CD4-positive, alpha-beta memory T cell (primary cell): Measurements from ENCODE around the gene LMO7. TPM values are rescaled to one million over a fixed set of nuclear protein-coding genes. Genes with fewer than 3 reads are reported as not detected.

Experiments used
- CTCF ChIA-PET: fragments of 350-600 bp; sonication (Branson Sonifier 250); formaldehyde crosslinking; loops from one replicate; lab custom pipeline; 2021; ENCODE audit warnings: inconsistent platforms; ENCODE audit not compliant: partially characterized antibody; lab: Charles Lee
- POLR2A ChIA-PET: fragments of 350-600 bp; sonication (Branson Sonifier 250); formaldehyde crosslinking; loops from one replicate; lab custom pipeline; 2021; ENCODE audit not compliant: partially characterized antibody; lab: Charles Lee
- DNase-seq, 5 donors: peaks; one replicate each; pipeline versions ENCODE4 v3.0.0 to v3.0.0-alpha.2; 2020 to 2022; ENCODE audit warnings: mixed read lengths in 1 of 5
- H3K27ac ChIP-seq: one replicate; pipeline ENCODE4 v1.7.0; 2013; ENCODE audit warnings: low read depth, low read length
- H3K27me3 ChIP-seq: 2 replicates; pipeline ENCODE4 v1.7.0; 2013; ENCODE audit warnings: mild to moderate bottlenecking, low read length, moderate library complexity; ENCODE audit not compliant: insufficient read depth
- H3K36me3 ChIP-seq: 2 replicates; pipeline ENCODE4 v1.7.0; 2013; ENCODE audit warnings: mild to moderate bottlenecking, low read length, moderate library complexity; ENCODE audit not compliant: insufficient read depth
- H3K4me1 ChIP-seq: 2 replicates; pipeline ENCODE4 v1.7.0; 2013; ENCODE audit warnings: mild to moderate bottlenecking, low read length, moderate library complexity; ENCODE audit not compliant: insufficient read depth
- H3K4me3 ChIP-seq, 2 donors: one replicate each; pipeline ENCODE4 v1.7.0; 2013; ENCODE audit warnings: low read length in 2 of 2, mild to moderate bottlenecking in 1 of 2
- H3K9me3 ChIP-seq, 2 donors: one replicate each; pipeline ENCODE4 v1.7.0; 2013; ENCODE audit warnings: low read length in 2 of 2, control low read depth in 1 of 2; ENCODE audit not compliant: control insufficient read depth in 1 of 2
- H3K27ac Mint-ChIP-seq, 7 donors: one replicate each; pipeline ENCODE4 v1.8.0; 2020 to 2021; ENCODE audit warnings: mixed read lengths in 7 of 7, mild to moderate bottlenecking in 6 of 7, inconsistent platforms in 3 of 7, moderate library complexity in 3 of 7
- H3K27me3 Mint-ChIP-seq, 2 donors: one replicate each; pipeline ENCODE4 v1.8.0; 2020 to 2021; ENCODE audit warnings: mixed read lengths in 2 of 2
- H3K36me3 Mint-ChIP-seq, 2 donors: one replicate each; pipeline ENCODE4 v1.8.0; 2020 to 2021; ENCODE audit warnings: mixed read lengths in 2 of 2, inconsistent platforms in 1 of 2, mild to moderate bottlenecking in 1 of 2
- H3K4me1 Mint-ChIP-seq, 4 donors: one replicate each; pipeline ENCODE4 v1.8.0; 2020 to 2021; ENCODE audit warnings: mixed read lengths in 4 of 4, mild to moderate bottlenecking in 1 of 4
- H3K4me3 Mint-ChIP-seq, 8 donors: one replicate each; pipeline ENCODE4 v1.8.0; 2020 to 2021; ENCODE audit warnings: mixed read lengths in 8 of 8, mild to moderate bottlenecking in 7 of 8, moderate library complexity in 6 of 8, inconsistent platforms in 3 of 8
- H3K9me3 Mint-ChIP-seq, 8 donors: one replicate each; pipeline ENCODE4 v1.8.0; 2020 to 2021; ENCODE audit warnings: mixed read lengths in 8 of 8, mild to moderate bottlenecking in 5 of 8, inconsistent platforms in 3 of 8, moderate library complexity in 1 of 8
- intact Hi-C: fragments of 100-400 bp; cut with micrococcal nuclease; formaldehyde crosslinking; loops from one replicate; pipeline ENCODE4 v1.15.1; 2023
- polyA plus RNA-seq, 2 donors: library from polyadenylated mRNA; unstranded; fragments of 300-500 nt; fragmentation: Illumina TruSeq; gene quantifications; one replicate each; pipeline ENCODE4 v1.2.3, GENCODE V29; 2021
- total RNA-seq, 2 experiments: library from RNA; stranded (reverse); gene quantifications; one replicate each; pipeline ENCODE4 v1.2.3, GENCODE V29; 2021

The LMO7 gene
- total and polyA plus RNA-seq, 4 experiments from 2014 or later, result 5.4 to 29.4 (median 20.0) TPM

DNA sequence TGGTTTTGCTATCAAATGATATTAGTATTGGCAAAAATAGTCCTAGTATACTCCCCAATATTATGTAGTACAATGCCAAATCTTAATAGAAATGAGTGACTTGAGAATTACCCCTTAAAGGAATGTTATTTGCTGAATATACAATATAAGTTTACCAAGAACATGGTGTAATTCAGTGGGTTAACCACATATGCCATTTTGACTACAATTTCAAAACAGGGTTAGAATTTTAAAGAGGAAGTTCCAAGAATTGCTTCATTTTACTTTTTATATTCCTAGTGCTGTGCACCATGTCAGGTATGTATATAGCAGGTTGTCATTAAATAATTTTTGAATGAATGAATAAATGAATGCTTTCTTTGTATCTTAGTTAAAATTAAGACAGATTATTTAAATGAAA lies 66.3 kb downstream of the LMO7 start:
- intact Hi-C loops, result no loop called here
- Mint-ChIP-seq H3K4me1 (peaks cover 3 to 10% (median 6%) of the 10 kb centered on the region in 4 donors), H3K27me3 (no peaks in the 10 kb centered on the region), H3K36me3 (peaks cover 2 to 5% of the 10 kb centered on the region in 2 donors), H3K27ac (no peak overlapping the region), H3K9me3 (peaks cover 0 to 5% (median 1%) of the 10 kb centered on the region in 8 donors), H3K4me3 (no peak overlapping the region)
- H3K36me3 ChIP-seq, result no peaks in the 10 kb centered on the region
- no peak overlapping the region for H3K4me3 ChIP-seq
- DNase-seq, result no peak
- H3K27me3 ChIP-seq, result no peaks in the 10 kb centered on the region
- POLR2A ChIA-PET, result no interaction called here
- no peaks in the 10 kb centered on the region for H3K9me3 ChIP-seq
- CTCF ChIA-PET, result no interaction called here
- H3K27ac ChIP-seq, result no peak overlapping the region
- H3K4me1 ChIP-seq, result no peaks in the 10 kb centered on the region

DNA sequence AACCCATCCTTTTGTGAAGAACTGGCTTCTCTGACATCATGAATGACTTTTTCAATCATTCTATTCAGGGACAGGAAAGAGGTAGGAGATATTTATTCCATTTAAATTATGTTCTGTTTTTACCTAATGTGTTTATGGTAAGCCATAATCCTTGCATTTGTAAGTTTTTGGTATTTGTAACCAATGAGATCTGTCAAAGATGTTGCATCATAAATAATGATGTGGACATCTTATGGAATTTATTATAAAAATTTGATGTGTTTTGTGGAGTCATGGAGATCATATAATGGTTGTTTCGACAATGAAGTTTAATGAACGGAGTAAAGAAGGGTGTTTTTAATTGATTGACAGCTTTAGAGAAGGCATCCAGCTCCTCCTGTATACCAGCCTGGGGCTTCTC lies 67.6 kb downstream of the LMO7 start:
- no peak for DNase-seq
- CTCF ChIA-PET, result interaction anchor here (5.3 kb wide), 1 partner anchor 8 kb away, joined by 45 read pairs; no protein-coding TSS in a partner anchor
- Mint-ChIP-seq H3K36me3 (peaks cover 2 to 5% of the 10 kb centered on the region in 2 donors), H3K4me3 (no peak overlapping the region), H3K27me3 (no peaks in the 10 kb centered on the region), H3K4me1 (peaks cover 3 to 10% (median 6%) of the 10 kb centered on the region in 4 donors), H3K27ac (no peak overlapping the region), H3K9me3 (peaks cover 0 to 5% (median 1%) of the 10 kb centered on the region in 8 donors)
- no peaks in the 10 kb centered on the region for H3K36me3 ChIP-seq
- H3K4me1 ChIP-seq, result no peaks in the 10 kb centered on the region
- intact Hi-C loops, result no loop called here
- no peak overlapping the region for H3K4me3 ChIP-seq
- POLR2A ChIA-PET, result no interaction called here
- H3K27ac ChIP-seq, result no peak overlapping the region
- no peaks in the 10 kb centered on the region for H3K27me3 ChIP-seq
- H3K9me3 ChIP-seq, result peaks cover 0 to 3% of the 10 kb centered on the region in 2 donors

DNA sequence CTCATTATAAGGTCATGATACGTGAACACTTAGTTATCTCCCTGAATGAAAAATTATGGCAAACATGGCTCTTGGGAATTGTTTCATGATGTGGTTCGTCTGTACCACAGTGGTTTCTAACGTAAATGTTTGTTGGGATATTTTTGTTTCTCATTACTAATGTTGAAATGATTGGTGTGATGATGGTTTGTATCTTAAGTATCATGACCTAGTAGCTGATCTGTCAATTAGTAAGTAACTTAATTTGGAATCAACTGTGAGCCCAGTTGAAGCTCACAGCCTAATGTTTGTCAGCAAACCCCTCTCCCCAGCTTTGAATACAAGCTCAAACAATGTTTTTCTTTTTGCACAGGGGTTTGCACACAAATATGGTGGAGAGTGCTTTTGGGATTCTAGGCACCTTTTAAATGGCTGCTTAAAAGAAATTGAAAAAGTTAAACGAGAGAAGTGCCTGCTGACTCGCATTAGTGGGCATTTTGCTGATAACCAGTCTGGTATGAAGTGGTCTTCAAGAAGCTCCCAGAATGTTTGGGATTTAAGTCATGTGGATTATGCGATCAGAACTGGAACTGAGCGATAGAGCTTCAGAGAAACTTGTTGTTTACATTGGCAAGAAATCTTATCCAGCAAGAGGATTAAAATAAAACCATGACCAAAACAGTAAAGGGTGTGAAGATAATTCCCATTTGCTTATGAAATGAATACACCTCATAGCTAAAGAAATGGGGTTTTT lies 68.2 kb downstream of the LMO7 start:
- no peaks in the 10 kb centered on the region for H3K36me3 ChIP-seq
- no peak overlapping the region for H3K4me3 Mint-ChIP-seq
- peaks cover 3 to 10% (median 6%) of the 10 kb centered on the region in 4 donors for H3K4me1 Mint-ChIP-seq
- H3K9me3 Mint-ChIP-seq, result peaks cover 0 to 3% (median under 1%) of the 10 kb centered on the region in 8 donors
- intact Hi-C loops, result no loop called here
- no peak overlapping the region for H3K27ac ChIP-seq
- no peaks in the 10 kb centered on the region for H3K4me1 ChIP-seq
- no peaks in the 10 kb centered on the region for H3K27me3 ChIP-seq
- peak overlapping the region in 1 of 7 donors; percentile 37 for H3K27ac Mint-ChIP-seq
- DNase-seq, result no peak
- peaks cover 1 to 5% of the 10 kb centered on the region in 2 donors for H3K36me3 Mint-ChIP-seq
- no peak overlapping the region for H3K4me3 ChIP-seq
- CTCF ChIA-PET, result interaction anchor here (5.3 kb wide), 1 partner anchor 9 kb away, joined by 45 read pairs; no protein-coding TSS in a partner anchor
- POLR2A ChIA-PET, result no interaction called here
- H3K9me3 ChIP-seq, result peaks cover 0 to 3% of the 10 kb centered on the region in 2 donors
- no peaks in the 10 kb centered on the region for H3K27me3 Mint-ChIP-seq

DNA sequence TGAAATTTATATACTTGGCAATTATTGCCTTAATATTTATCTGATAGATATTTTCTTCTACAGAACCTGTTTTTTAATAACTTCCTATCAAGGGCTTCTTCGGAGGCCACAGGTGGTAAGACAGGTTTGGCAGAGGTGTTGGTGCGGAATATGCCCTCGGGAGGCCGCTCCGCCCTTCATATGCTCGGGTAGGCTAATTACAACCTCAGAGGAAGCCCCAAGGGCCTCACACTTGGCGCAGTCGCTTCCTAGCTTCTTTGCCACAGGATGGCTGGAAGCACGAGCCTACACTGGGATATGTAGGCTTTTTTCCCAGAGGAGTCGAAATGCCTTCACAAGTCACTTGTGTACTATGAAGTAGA lies 68.8 kb downstream of the LMO7 start:
- intact Hi-C loops, result no loop called here
- H3K4me3 Mint-ChIP-seq, result no peak overlapping the region
- no peaks in the 10 kb centered on the region for H3K27me3 ChIP-seq
- no peak overlapping the region for H3K27ac ChIP-seq
- H3K36me3 Mint-ChIP-seq, result peaks cover 0 to 5% of the 10 kb centered on the region in 2 donors
- DNase-seq, result no peak
- POLR2A ChIA-PET, result no interaction called here
- H3K27ac Mint-ChIP-seq, result peak overlapping the region in 2 of 7 donors; percentile 31 to 43
- no peaks in the 10 kb centered on the region for H3K27me3 Mint-ChIP-seq
- no peaks in the 10 kb centered on the region for H3K9me3 Mint-ChIP-seq
- no peaks in the 10 kb centered on the region for H3K4me1 ChIP-seq
- peaks cover 0 to 3% of the 10 kb centered on the region in 2 donors for H3K9me3 ChIP-seq
- CTCF ChIA-PET, result interaction anchor here (5.3 kb wide), 1 partner anchor 9 kb away, joined by 45 read pairs; no protein-coding TSS in a partner anchor
- H3K4me1 Mint-ChIP-seq, result peaks cover 3 to 10% (median 6%) of the 10 kb centered on the region in 4 donors
- no peaks in the 10 kb centered on the region for H3K36me3 ChIP-seq
- no peak overlapping the region for H3K4me3 ChIP-seq

DNA sequence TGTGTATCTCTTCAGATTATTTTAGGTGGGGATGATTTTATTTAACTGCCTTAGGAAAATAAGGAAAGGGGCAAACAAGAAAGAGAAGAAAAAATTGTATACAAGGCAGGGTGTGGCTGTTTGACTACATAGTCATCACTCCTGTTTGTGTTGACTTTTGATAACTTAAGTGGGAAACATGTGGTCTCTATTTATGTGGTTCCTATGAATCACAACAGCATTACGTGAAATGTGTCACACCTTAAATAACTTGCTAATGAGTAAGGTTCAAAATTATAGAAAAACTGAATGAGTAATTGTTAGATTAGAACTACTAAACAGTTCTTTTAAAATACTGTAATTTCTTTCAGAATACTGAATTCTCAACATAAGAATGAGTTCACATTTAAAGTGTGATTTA lies 69.3 kb downstream of the LMO7 start:
- intact Hi-C loops, result no loop called here
- DNase-seq, result peak in 1 of 5 donors; percentile 4
- peak overlapping the region in 2 of 7 donors; percentile 43 to 50 for H3K27ac Mint-ChIP-seq
- H3K4me3 Mint-ChIP-seq, result peak overlapping the region in 1 of 8 donors; percentile 11
- no peaks in the 10 kb centered on the region for H3K4me1 ChIP-seq
- ChIA-PET POLR2A (no interaction called here), CTCF (interaction anchor here (5.3 kb wide), 1 partner anchor 10 kb away, joined by 45 read pairs; no protein-coding TSS in a partner anchor)
- no peak overlapping the region for H3K4me3 ChIP-seq
- peaks cover 0 to 2% of the 10 kb centered on the region in 2 donors for H3K36me3 Mint-ChIP-seq
- peaks cover 0 to 3% of the 10 kb centered on the region in 2 donors for H3K9me3 ChIP-seq
- H3K4me1 Mint-ChIP-seq, result peaks cover 3 to 10% (median 6%) of the 10 kb centered on the region in 4 donors
- no peaks in the 10 kb centered on the region for H3K27me3 ChIP-seq
- peaks cover 0 to 2% (median 0%) of the 10 kb centered on the region in 8 donors for H3K9me3 Mint-ChIP-seq
- no peak overlapping the region for H3K27ac ChIP-seq
- H3K27me3 Mint-ChIP-seq, result no peaks in the 10 kb centered on the region
- H3K36me3 ChIP-seq, result no peaks in the 10 kb centered on the region

DNA sequence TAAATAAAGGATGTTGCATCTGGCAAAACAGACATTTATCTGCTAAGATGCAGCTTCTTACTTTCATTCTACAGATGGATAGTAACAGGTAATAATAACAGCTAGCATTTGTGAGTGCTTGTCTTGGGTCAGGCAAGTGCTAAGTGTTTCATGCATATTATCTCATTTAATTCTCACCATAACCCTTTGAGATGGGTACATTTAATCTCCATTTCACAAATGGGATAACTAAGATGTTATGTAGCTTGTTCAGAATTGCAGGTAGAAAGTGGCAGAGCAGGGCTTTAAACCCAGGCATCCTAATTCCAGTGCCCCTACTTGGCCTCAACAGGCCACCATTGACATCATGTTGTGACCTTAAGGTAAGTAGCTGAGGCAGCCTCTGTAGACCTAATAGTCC lies 69.8 kb downstream of the LMO7 start:
- H3K4me1 Mint-ChIP-seq, result peaks cover 3 to 10% (median 6%) of the 10 kb centered on the region in 4 donors
- intact Hi-C loops, result no loop called here
- Histone ChIP-seq H3K27me3 (no peaks in the 10 kb centered on the region), H3K4me3 (no peak overlapping the region), H3K4me1 (no peaks in the 10 kb centered on the region), H3K27ac (no peak overlapping the region), H3K36me3 (no peaks in the 10 kb centered on the region), H3K9me3 (peaks cover 0 to 3% of the 10 kb centered on the region in 2 donors)
- no peak overlapping the region for H3K4me3 Mint-ChIP-seq
- DNase-seq, result no peak
- no peak overlapping the region for H3K27ac Mint-ChIP-seq
- H3K9me3 Mint-ChIP-seq, result peaks cover 0 to 2% (median 0%) of the 10 kb centered on the region in 8 donors
- H3K36me3 Mint-ChIP-seq, result no peaks in the 10 kb centered on the region
- POLR2A ChIA-PET, result no interaction called here
- CTCF ChIA-PET, result interaction anchor here (5.3 kb wide), 1 partner anchor 10 kb away, joined by 45 read pairs; no protein-coding TSS in a partner anchor
- H3K27me3 Mint-ChIP-seq, result no peaks in the 10 kb centered on the region

DNA sequence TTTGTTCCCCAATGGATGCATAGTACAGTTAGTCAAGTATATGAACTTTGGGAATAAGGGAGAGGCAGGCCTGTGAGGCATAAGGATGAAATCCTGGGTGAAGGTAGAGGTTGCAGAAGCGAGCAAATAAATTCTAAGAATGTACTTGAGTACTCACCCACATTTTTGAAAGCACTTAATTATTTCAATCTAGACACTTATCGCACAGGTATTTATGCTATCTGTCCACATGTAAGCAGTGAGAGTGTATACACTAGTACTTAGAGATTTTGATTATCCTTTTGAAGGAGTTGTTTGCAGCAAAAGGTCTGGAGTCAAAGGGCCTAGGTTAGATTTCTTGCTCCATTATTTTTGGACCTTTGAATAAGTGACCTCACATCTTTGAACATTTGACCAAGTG lies 77.7 kb downstream of the LMO7 start:
- H3K4me1 Mint-ChIP-seq, result peaks cover 0 to 2% (median under 1%) of the 10 kb centered on the region in 4 donors
- H3K27ac Mint-ChIP-seq, result no peak overlapping the region
- Histone ChIP-seq H3K27me3 (no peaks in the 10 kb centered on the region), H3K9me3 (no peaks in the 10 kb centered on the region), H3K4me3 (no peak overlapping the region), H3K36me3 (no peaks in the 10 kb centered on the region), H3K27ac (no peak overlapping the region), H3K4me1 (no peaks in the 10 kb centered on the region)
- H3K9me3 Mint-ChIP-seq, result peaks cover 0 to 2% (median 0%) of the 10 kb centered on the region in 8 donors
- H3K4me3 Mint-ChIP-seq, result no peak overlapping the region
- DNase-seq, result no peak
- no peaks in the 10 kb centered on the region for H3K27me3 Mint-ChIP-seq
- intact Hi-C loops, result no loop called here
- H3K36me3 Mint-ChIP-seq, result peaks cover 5 to 19% of the 10 kb centered on the region in 2 donors
- ChIA-PET POLR2A (no interaction called here), CTCF (interaction anchor here (7.2 kb wide), 1 partner anchor 18 kb away, joined by 37 read pairs; no protein-coding TSS in a partner anchor)
